HepG2 (cell line): ENCODE measurements around the gene CIROP. TPM values are rescaled to one million over a fixed set of nuclear protein-coding genes. Genes with fewer than 3 reads are reported as not detected.
A peak's percentile ranks its signal among the peaks of the same experiment; 100 is the strongest.

Source experiments
- BCL3 ChIP-seq: sonication (generic); formaldehyde crosslinking; IDR thresholded peaks from 2 replicates; pipeline ENCODE4 v1.5.1; 2020; ENCODE audit warnings: mild to moderate bottlenecking, missing genetic modification reagents, moderate library complexity
- BRD4 ChIP-seq: sonication (generic); formaldehyde crosslinking; IDR thresholded peaks from 2 replicates; pipeline ENCODE4 v1.4.0; 2020; ENCODE audit warnings: missing genetic modification reagents
- CAMTA2 ChIP-seq: sonication (generic); formaldehyde crosslinking; IDR thresholded peaks from 2 replicates; pipeline ENCODE4 v1.4.0; 2020; ENCODE audit warnings: mild to moderate bottlenecking, missing genetic modification reagents, borderline replicate concordance
- HIVEP1 ChIP-seq: sonication (generic); formaldehyde crosslinking; IDR thresholded peaks from 2 replicates; pipeline ENCODE4 v1.4.0; 2020; ENCODE audit warnings: mild to moderate bottlenecking, missing genetic modification reagents
- HNRNPLL ChIP-seq: fragments of 200-400 bp; formaldehyde crosslinking; IDR thresholded peaks from 2 replicates; pipeline ENCODE4 v1.6.1; 2017; ENCODE audit warnings: mild to moderate bottlenecking, low read depth, low read length; ENCODE audit not compliant: poor library complexity, severe bottlenecking
- HNRNPUL1 ChIP-seq: fragments of 200-400 bp; formaldehyde crosslinking; IDR thresholded peaks from 2 replicates; pipeline ENCODE4 v1.6.1; 2017; ENCODE audit warnings: low read depth, mild to moderate bottlenecking, low read length, moderate library complexity
- JUNB ChIP-seq: sonication (generic); formaldehyde crosslinking; IDR thresholded peaks from 2 replicates; pipeline ENCODE4 v1.8.0; 2022; ENCODE audit warnings: missing genetic modification reagents, mild to moderate bottlenecking, borderline replicate concordance
- NBN ChIP-seq: fragments of 450-650 bp; conservative IDR thresholded peaks from 2 replicates; pipeline ENCODE4 v1.6.1; 2017
- NFKB2 ChIP-seq: sonication (generic); formaldehyde crosslinking; IDR thresholded peaks from 2 replicates; pipeline ENCODE4 v1.4.0; 2020; ENCODE audit warnings: missing genetic modification reagents, borderline replicate concordance
- PITX1 ChIP-seq: sonication (generic); formaldehyde crosslinking; IDR thresholded peaks from 2 replicates; pipeline ENCODE4 v1.5.1; 2020; ENCODE audit warnings: mild to moderate bottlenecking, missing genetic modification reagents
- RCOR2 ChIP-seq: IDR thresholded peaks from 2 replicates; pipeline ENCODE4 v1.6.1; 2016; ENCODE audit warnings: missing biosample characterization, missing genetic modification reagents
- SAFB2 ChIP-seq: sonication (generic); formaldehyde crosslinking; IDR thresholded peaks from 2 replicates; pipeline ENCODE4 v1.5.1; 2020; ENCODE audit warnings: missing genetic modification reagents, low read depth, mild to moderate bottlenecking, borderline replicate concordance
- YEATS2 ChIP-seq: sonication (generic); formaldehyde crosslinking; IDR thresholded peaks from 2 replicates; pipeline ENCODE4 v1.4.0; 2020; ENCODE audit warnings: missing genetic modification reagents, borderline replicate concordance
- ZFP62 ChIP-seq: sonication (generic); formaldehyde crosslinking; IDR thresholded peaks from 2 replicates; pipeline ENCODE4 v1.4.0; 2020; ENCODE audit warnings: missing genetic modification reagents
- ZNF280B ChIP-seq: sonication (generic); formaldehyde crosslinking; IDR thresholded peaks from 2 replicates; pipeline ENCODE4 v1.5.0; 2020; ENCODE audit warnings: missing genetic modification reagents, mild to moderate bottlenecking, borderline replicate concordance
- ZNF547 ChIP-seq: sonication (generic); formaldehyde crosslinking; IDR thresholded peaks from 2 replicates; pipeline ENCODE4 v1.5.1; 2020; ENCODE audit warnings: mild to moderate bottlenecking, missing genetic modification reagents
- ZNF772 ChIP-seq: sonication (generic); formaldehyde crosslinking; IDR thresholded peaks from 2 replicates; pipeline ENCODE4 v1.5.0; 2020; ENCODE audit warnings: mild to moderate bottlenecking, missing genetic modification reagents
- ZNF891 ChIP-seq: sonication (generic); formaldehyde crosslinking; IDR thresholded peaks from 2 replicates; pipeline ENCODE4 v1.5.0; 2020; ENCODE audit warnings: mild to moderate bottlenecking, missing genetic modification reagents
- polyA plus RNA-seq, 8 experiments: library from polyadenylated mRNA; depleted of rRNA in 3 of 8; stranded (reverse) in 7 of 8; unstranded in 1 of 8; fragments of >200 nt; fragmentation: Illumina TruSeq in 4 of 8; extraction: Trizol in 4 of 8; gene quantifications; 2 replicates each; pipeline versions ENCODE4 v1.2.1 to v1.2.3, GENCODE V29; 2011 to 2016; ENCODE audit warnings: low read depth in 4 of 8, missing spikeins in 1 of 8, mixed read lengths in 1 of 8; ENCODE audit not compliant: insufficient read depth in 1 of 8
- total RNA-seq, 5 experiments: library from RNA; depleted of rRNA; stranded (reverse); fragments of >200 nt; fragmentation: Illumina TruSeq; extraction: Trizol; gene quantifications; 2 replicates each; pipeline ENCODE4 v1.2.3, GENCODE V29; 2016; ENCODE audit warnings: low read depth in 1 of 5
- TF ChIP-seq, protein P1 (sequence below): sonication (generic); formaldehyde crosslinking; IDR thresholded peaks from 2 replicates; pipeline ENCODE4 v1.4.0; 2020; ENCODE audit warnings: mild to moderate bottlenecking, missing genetic modification reagents
- TF ChIP-seq, protein P2 (sequence below): sonication (generic); formaldehyde crosslinking; conservative IDR thresholded peaks from 2 replicates; pipeline ENCODE4 v1.5.0; 2020; ENCODE audit warnings: missing genetic modification reagents
- TF ChIP-seq, protein P3 (sequence below): sonication (generic); formaldehyde crosslinking; IDR thresholded peaks from 2 replicates; pipeline ENCODE4 v1.5.0; 2020; ENCODE audit warnings: mild to moderate bottlenecking, missing genetic modification reagents, moderate library complexity

CIROP gene
- total and polyA plus RNA-seq, 2 of the 13 experiments (the other 11 are each of a cell fraction or from before 2014, with no cell fraction given) = 0.07 TPM; not detected in 1

DNA sequence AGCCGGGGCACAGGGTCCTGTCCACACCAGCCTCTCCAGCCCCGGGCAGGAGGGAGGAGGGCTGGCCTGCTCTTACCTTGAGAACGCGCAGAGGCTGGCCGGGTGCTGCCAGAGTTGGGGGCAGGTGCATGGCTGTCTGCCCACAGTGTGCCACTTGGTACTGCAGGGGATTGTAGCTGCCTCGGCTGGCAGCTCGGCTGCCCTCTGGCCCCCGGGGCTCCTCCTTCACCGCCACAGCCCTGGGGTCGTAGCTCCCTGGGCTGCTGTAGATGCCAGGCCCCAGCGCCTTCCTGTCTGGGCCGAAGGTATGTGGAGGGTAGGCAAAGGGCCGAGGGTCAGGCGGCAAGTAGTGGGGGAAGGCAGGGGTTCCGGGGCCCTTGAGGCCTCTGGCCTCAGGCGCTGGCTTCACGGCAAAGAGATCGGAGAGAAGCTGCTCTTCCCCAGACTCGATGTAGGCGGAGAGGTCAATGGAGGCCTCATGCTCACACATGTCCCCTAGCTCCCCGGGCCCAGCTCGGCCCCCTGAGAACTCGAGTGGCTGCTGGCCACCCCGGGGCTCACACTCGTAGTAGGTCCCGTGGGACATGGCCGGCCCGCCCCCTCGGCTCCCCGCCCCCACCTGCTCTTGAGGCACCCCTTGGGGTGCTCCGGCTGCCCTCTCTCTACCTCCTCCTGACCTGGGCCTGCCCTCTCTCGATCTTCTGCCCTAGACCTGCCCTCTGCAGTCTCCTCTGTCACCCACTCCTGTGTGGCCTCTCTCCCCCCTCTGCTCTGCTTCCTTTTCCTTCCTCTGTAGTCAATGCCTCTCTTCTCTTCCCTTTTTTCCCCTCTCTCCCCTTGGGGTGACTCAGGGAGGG is 13.9 kb upstream of the CIROP start, which contains the start of gene CEBPE (continued):
- TF ChIP-seq BCL3 = peak; percentile 72; the same call in 1 of the 2 replicates
- no peak for TF ChIP-seq ZNF547 (CRISPR knock-in tag)
- TF ChIP-seq, protein P1, sequence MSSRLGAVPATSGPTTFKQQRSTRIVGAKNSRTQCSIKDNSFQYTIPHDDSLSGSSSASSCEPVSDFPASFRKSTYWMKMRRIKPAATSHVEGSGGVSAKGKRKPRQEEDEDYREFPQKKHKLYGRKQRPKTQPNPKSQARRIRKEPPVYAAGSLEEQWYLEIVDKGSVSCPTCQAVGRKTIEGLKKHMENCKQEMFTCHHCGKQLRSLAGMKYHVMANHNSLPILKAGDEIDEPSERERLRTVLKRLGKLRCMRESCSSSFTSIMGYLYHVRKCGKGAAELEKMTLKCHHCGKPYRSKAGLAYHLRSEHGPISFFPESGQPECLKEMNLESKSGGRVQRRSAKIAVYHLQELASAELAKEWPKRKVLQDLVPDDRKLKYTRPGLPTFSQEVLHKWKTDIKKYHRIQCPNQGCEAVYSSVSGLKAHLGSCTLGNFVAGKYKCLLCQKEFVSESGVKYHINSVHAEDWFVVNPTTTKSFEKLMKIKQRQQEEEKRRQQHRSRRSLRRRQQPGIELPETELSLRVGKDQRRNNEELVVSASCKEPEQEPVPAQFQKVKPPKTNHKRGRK (CRISPR knock-in tag) = no peak
- TF ChIP-seq NFKB2 = peak; percentile 50; the same call in 1 of the 2 replicates
- TF ChIP-seq, protein P2, sequence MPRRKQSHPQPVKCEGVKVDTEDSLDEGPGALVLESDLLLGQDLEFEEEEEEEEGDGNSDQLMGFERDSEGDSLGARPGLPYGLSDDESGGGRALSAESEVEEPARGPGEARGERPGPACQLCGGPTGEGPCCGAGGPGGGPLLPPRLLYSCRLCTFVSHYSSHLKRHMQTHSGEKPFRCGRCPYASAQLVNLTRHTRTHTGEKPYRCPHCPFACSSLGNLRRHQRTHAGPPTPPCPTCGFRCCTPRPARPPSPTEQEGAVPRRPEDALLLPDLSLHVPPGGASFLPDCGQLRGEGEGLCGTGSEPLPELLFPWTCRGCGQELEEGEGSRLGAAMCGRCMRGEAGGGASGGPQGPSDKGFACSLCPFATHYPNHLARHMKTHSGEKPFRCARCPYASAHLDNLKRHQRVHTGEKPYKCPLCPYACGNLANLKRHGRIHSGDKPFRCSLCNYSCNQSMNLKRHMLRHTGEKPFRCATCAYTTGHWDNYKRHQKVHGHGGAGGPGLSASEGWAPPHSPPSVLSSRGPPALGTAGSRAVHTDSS (CRISPR knock-in tag) = no peak
- TF ChIP-seq, protein P3, sequence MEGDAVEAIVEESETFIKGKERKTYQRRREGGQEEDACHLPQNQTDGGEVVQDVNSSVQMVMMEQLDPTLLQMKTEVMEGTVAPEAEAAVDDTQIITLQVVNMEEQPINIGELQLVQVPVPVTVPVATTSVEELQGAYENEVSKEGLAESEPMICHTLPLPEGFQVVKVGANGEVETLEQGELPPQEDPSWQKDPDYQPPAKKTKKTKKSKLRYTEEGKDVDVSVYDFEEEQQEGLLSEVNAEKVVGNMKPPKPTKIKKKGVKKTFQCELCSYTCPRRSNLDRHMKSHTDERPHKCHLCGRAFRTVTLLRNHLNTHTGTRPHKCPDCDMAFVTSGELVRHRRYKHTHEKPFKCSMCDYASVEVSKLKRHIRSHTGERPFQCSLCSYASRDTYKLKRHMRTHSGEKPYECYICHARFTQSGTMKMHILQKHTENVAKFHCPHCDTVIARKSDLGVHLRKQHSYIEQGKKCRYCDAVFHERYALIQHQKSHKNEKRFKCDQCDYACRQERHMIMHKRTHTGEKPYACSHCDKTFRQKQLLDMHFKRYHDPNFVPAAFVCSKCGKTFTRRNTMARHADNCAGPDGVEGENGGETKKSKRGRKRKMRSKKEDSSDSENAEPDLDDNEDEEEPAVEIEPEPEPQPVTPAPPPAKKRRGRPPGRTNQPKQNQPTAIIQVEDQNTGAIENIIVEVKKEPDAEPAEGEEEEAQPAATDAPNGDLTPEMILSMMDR (CRISPR knock-in tag) = 0 out of 2 replicates have a peak, but pooled peaks have one; percentile 13
- no peak for TF ChIP-seq HNRNPUL1
- TF ChIP-seq SAFB2 (CRISPR knock-in tag) = no peak
- no peak for TF ChIP-seq CAMTA2
- TF ChIP-seq HIVEP1 (CRISPR knock-in tag) = peak; percentile 44; the same call in 1 of the 2 replicates
- no peak for TF ChIP-seq PITX1
- 0 out of 2 replicates have a peak, but pooled peaks have one; percentile 41 for TF ChIP-seq ZNF891 (CRISPR knock-in tag)
- TF ChIP-seq BRD4 (CRISPR knock-in tag) = 0 out of 2 replicates have a peak, but pooled peaks have one; percentile 60
- TF ChIP-seq JUNB (CRISPR knock-in tag) = no peak
- TF ChIP-seq ZNF772 (CRISPR knock-in tag) = no peak
- peak; percentile 67; the same call in 1 of the 2 replicates for TF ChIP-seq ZNF280B (CRISPR knock-in tag)
- no peak for TF ChIP-seq NBN
- TF ChIP-seq HNRNPLL = peak; percentile 54
- no peak for TF ChIP-seq ZFP62 (CRISPR knock-in tag)
- TF ChIP-seq RCOR2 = no peak
- TF ChIP-seq YEATS2 (CRISPR knock-in tag) = no peak
